Loucy (cell line): ENCODE measurements around the gene ETS1.

Source experiments
- H2AFZ ChIP-seq: fragments of 200-600 bp; sonication (generic); 2 replicates; pipeline ENCODE4 v1.6.0; 2016; ENCODE audit warnings: antibody characterized with exemption, mild to moderate bottlenecking, low read length, moderate library complexity
- H3F3A ChIP-seq: fragments of 200-600 bp; 2 replicates; pipeline ENCODE4 v1.6.0; 2016; ENCODE audit warnings: antibody characterized with exemption, low read depth, mild to moderate bottlenecking
- H3K27me3 ChIP-seq: fragments of 200-600 bp; sonication (generic); 2 replicates; pipeline ENCODE4 v1.6.1; 2014; ENCODE audit warnings: low read length, mild to moderate bottlenecking; ENCODE audit not compliant: insufficient read depth, poor library complexity, severe bottlenecking
- H3K36me3 ChIP-seq: fragments of 200-600 bp; sonication (generic); 2 replicates; pipeline ENCODE4 v1.6.1; 2016; ENCODE audit warnings: low read length; ENCODE audit not compliant: insufficient read depth
- H3K4me1 ChIP-seq: fragments of 200-600 bp; sonication (generic); 2 replicates; pipeline ENCODE4 v1.5.1; 2014; ENCODE audit warnings: low read length, mild to moderate bottlenecking; ENCODE audit not compliant: insufficient read depth, poor library complexity, severe bottlenecking
- H3K4me2 ChIP-seq: fragments of 200-600 bp; sonication (generic); 2 replicates; pipeline ENCODE4 v1.6.0; 2014; ENCODE audit warnings: antibody characterized with exemption, low read length, low read depth, mild to moderate bottlenecking; ENCODE audit not compliant: poor library complexity, severe bottlenecking
- H3K4me3 ChIP-seq: fragments of 200-600 bp; sonication (generic); 2 replicates; pipeline ENCODE4 v1.5.1; 2014; ENCODE audit warnings: low read length, mild to moderate bottlenecking, mixed read lengths; ENCODE audit not compliant: poor library complexity, severe bottlenecking
- H3K79me2 ChIP-seq: fragments of 200-600 bp; sonication (generic); 2 replicates; pipeline ENCODE4 v1.6.1; 2014; ENCODE audit warnings: low read length; ENCODE audit not compliant: insufficient read depth
- H3K9ac ChIP-seq: fragments of 200-600 bp; sonication (generic); 2 replicates; pipeline ENCODE4 v1.6.0; 2014; ENCODE audit warnings: mild to moderate bottlenecking, low read depth, low read length, moderate library complexity; ENCODE audit not compliant: poor library complexity, severe bottlenecking
- H3K9me2 ChIP-seq: fragments of 200-600 bp; sonication (generic); replicated peaks from 2 replicates; pipeline ENCODE4 v1.6.1; 2016; ENCODE audit warnings: low read depth, low read length, mixed read lengths
- H3K9me3 ChIP-seq: fragments of 200-600 bp; sonication (generic); 2 replicates; pipeline ENCODE4 v1.6.1; 2014; ENCODE audit warnings: mild to moderate bottlenecking, antibody characterized with exemption, low read length, low read depth; ENCODE audit not compliant: insufficient read depth
- H4K20me1 ChIP-seq: fragments of 200-600 bp; sonication (generic); 2 replicates; pipeline ENCODE4 v1.6.0; 2014; ENCODE audit warnings: antibody characterized with exemption, low read length, mild to moderate bottlenecking; ENCODE audit not compliant: insufficient read depth, poor library complexity, severe bottlenecking
- EZH2phosphoT487 ChIP-seq: fragments of 200-600 bp; IDR thresholded peaks from 2 replicates; pipeline ENCODE4 v1.6.1; 2018; ENCODE audit warnings: antibody characterized with exemption, mild to moderate bottlenecking, moderate library complexity, borderline replicate concordance
- TF ChIP-seq, protein P1 (sequence below): fragments of 200-600 bp; sonication (generic); conservative IDR thresholded peaks from 2 replicates; pipeline ENCODE4 v1.5.1; 2014; ENCODE audit warnings: mild to moderate bottlenecking, antibody characterized with exemption, low read length

The ETS1 gene

DNA sequence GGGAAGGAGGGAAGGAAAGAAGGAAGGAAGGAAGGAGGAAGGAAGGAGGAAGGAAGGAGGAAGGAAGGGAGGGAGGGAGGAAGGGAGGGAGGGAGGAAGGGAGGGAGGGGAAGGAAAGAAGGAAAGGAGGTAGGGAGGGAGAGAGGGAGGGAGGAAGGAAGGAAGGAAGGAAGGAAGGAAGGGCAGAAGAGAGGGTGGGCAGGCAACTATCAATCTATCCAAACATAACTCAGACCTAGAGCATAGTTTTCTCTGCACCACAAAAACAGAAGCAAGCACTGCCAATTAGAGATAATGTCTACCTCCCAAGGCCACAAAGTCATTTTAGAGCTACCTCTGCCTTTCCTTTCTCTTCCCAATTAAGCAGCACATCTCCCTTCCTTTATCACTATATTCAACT, 109.1 kb downstream of the ETS1 start:
- H3K4me1 ChIP-seq: peaks cover 96% of the 10 kb centered on the region
- peaks cover 39% of the 10 kb centered on the region for H3F3A ChIP-seq
- H3K9me3 ChIP-seq: no peaks in the 10 kb centered on the region
- peak overlapping the region; percentile 72 for H3K4me2 ChIP-seq
- no peaks in the 10 kb centered on the region for H4K20me1 ChIP-seq
- TF ChIP-seq, protein P1, sequence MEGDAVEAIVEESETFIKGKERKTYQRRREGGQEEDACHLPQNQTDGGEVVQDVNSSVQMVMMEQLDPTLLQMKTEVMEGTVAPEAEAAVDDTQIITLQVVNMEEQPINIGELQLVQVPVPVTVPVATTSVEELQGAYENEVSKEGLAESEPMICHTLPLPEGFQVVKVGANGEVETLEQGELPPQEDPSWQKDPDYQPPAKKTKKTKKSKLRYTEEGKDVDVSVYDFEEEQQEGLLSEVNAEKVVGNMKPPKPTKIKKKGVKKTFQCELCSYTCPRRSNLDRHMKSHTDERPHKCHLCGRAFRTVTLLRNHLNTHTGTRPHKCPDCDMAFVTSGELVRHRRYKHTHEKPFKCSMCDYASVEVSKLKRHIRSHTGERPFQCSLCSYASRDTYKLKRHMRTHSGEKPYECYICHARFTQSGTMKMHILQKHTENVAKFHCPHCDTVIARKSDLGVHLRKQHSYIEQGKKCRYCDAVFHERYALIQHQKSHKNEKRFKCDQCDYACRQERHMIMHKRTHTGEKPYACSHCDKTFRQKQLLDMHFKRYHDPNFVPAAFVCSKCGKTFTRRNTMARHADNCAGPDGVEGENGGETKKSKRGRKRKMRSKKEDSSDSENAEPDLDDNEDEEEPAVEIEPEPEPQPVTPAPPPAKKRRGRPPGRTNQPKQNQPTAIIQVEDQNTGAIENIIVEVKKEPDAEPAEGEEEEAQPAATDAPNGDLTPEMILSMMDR: no peak
- no peak for TF ChIP-seq EZH2phosphoT487
- H3K4me3 ChIP-seq: peak overlapping the region; percentile 53
- H3K27me3 ChIP-seq: no peaks in the 10 kb centered on the region
- H3K9ac ChIP-seq: peak overlapping the region; percentile 76
- no peak overlapping the region for H2AFZ ChIP-seq
- H3K79me2 ChIP-seq: peaks cover 74% of the 10 kb centered on the region
- no peaks in the 10 kb centered on the region for H3K9me2 ChIP-seq
- peaks cover 83% of the 10 kb centered on the region for H3K36me3 ChIP-seq

GRCh38 chr11:128477811-128478210, 109.5 kb downstream of the ETS1 start:
- peaks cover 96% of the 10 kb centered on the region for H3K4me1 ChIP-seq
- peaks cover 37% of the 10 kb centered on the region for H3F3A ChIP-seq
- no peaks in the 10 kb centered on the region for H3K9me3 ChIP-seq

DNA sequence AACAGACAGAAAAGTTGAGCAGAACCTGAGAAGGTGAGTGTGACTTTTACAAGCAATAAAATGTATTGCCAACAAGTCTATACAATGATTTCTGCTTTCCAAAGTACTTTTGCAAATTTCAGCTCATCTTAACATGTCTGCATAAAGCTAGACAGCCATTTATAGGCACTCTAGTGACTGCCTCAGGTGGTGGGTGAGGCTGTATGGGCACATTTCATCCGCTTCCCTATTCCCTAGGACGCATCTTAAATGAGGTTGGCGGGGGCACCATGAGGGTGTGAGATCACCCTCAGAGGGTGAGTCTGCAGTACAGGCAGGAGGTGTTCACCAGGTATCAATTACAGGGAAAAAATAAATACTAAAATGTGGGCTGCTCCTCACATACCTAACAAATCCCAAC, 110.1 kb downstream of the ETS1 start:
- Histone ChIP-seq H3K27me3 (no peaks in the 10 kb centered on the region), H3K36me3 (peaks cover 85% of the 10 kb centered on the region), H3K4me3 (peak overlapping the region; percentile 53), H3K4me1 (peaks cover 96% of the 10 kb centered on the region), H3K4me2 (peak overlapping the region; percentile 72), H3F3A (peaks cover 37% of the 10 kb centered on the region), H3K9me3 (no peaks in the 10 kb centered on the region), H2AFZ (no peak overlapping the region), H3K9ac (peak overlapping the region; percentile 76), H3K79me2 (peaks cover 76% of the 10 kb centered on the region), H3K9me2 (no peaks in the 10 kb centered on the region), H4K20me1 (no peaks in the 10 kb centered on the region)
- TF ChIP-seq, protein P1: no peak
- TF ChIP-seq EZH2phosphoT487: no peak

More at GRCh38 chr11:128477811-128478210, 109.5 kb downstream of the ETS1 start:
- TF ChIP-seq, protein P1: no peak
- Histone ChIP-seq H3K36me3 (peaks cover 83% of the 10 kb centered on the region), H3K9ac (peak overlapping the region; percentile 76), H3K4me3 (peak overlapping the region; percentile 53), H3K4me2 (peak overlapping the region; percentile 72), H2AFZ (no peak overlapping the region), H4K20me1 (no peaks in the 10 kb centered on the region), H3K9me2 (no peaks in the 10 kb centered on the region), H3K79me2 (peaks cover 74% of the 10 kb centered on the region), H3K27me3 (no peaks in the 10 kb centered on the region)
